ENCODE results near the gene ZSCAN18. TPM values are rescaled to one million over a fixed set of nuclear protein-coding genes. Genes with fewer than 3 reads are reported as not detected.

ZSCAN18 gene
- total RNA-seq, 1 donor from 2014 or later: 31.8 TPM

DNA sequence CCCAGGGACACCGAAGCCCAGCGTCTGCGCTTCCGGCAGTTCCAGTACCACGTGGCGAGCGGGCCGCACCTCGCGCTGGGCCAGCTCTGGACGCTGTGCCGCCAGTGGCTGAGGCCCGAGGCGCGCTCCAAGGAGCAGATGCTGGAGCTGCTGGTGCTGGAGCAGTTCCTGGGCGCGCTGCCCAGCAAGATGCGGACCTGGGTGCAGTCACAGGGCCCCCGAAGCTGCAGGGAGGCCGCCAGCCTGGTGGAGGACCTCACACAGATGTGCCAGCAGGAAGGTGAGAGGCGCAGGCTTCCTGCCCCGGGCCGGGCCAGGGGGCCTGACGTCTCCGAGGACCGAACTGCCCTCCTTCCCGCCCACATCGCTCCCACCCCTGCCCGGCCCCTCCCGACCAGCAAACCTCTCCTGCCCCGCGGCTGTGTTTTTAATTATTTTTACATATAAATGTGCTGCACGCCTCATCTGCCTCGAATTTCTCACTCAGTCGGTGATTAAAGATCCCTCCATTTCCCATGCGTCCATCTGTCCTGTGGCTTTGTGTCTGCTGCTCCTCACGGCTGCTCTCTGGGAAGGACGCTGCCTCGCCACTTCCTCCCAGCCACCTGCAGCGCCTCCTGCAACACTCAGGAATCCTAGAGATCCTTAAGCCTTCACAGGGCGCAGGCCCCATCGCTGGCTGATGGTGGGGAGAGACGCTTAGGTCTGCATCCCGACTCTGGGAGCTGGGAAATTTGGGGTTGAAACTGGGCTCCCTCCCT lies 59.9 kb downstream of the ZSCAN18 start:
- Mint-ChIP-seq H3K36me3 (ENCODE audit: low read depth, unreplicated experiment) (no peaks in the 10 kb centered on the region), H3K27me3 (ENCODE audit: low read depth, unreplicated experiment) (no peaks in the 10 kb centered on the region), H3K4me1 (ENCODE audit: low read depth, unreplicated experiment) (no peaks in the 10 kb centered on the region), H3K4me3 (ENCODE audit: unreplicated experiment) (no peak overlapping the region), H3K27ac (ENCODE audit: unreplicated experiment) (no peak overlapping the region), H3K9me3 (ENCODE audit: unreplicated experiment) (peaks cover 31% of the 10 kb centered on the region)
- Histone ChIP-seq H3K4me3 (ENCODE audit: insufficient read depth, low read depth, low read length) (no peak overlapping the region), H3K4me2 (ENCODE audit: low read length) (no peak overlapping the region), H3K27ac (ENCODE audit: low read depth, low read length) (no peak overlapping the region), H4K20me1 (ENCODE audit: insufficient read depth, low read length) (no peaks in the 10 kb centered on the region), H3K79me2 (ENCODE audit: insufficient read depth, low read length) (no peaks in the 10 kb centered on the region), H2AFZ (ENCODE audit: low read depth, low read length) (no peak overlapping the region), H3K4me1 (ENCODE audit: insufficient read depth, low read length) (no peaks in the 10 kb centered on the region), H3K9me3 (ENCODE audit: insufficient read depth, low read depth, low read length) (peaks cover 5% of the 10 kb centered on the region), H3K36me3 (ENCODE audit: insufficient read depth, low read length) (no peaks in the 10 kb centered on the region), H3K9ac (ENCODE audit: low read length) (no peak overlapping the region), H3K27me3 (ENCODE audit: insufficient read depth, low read length) (no peaks in the 10 kb centered on the region)
- TF ChIP-seq EZH2 (IDR thresholded peaks at IDR 0.05; ENCODE audit: insufficient read depth, low read length): no peak
- TF ChIP-seq, protein P1, sequence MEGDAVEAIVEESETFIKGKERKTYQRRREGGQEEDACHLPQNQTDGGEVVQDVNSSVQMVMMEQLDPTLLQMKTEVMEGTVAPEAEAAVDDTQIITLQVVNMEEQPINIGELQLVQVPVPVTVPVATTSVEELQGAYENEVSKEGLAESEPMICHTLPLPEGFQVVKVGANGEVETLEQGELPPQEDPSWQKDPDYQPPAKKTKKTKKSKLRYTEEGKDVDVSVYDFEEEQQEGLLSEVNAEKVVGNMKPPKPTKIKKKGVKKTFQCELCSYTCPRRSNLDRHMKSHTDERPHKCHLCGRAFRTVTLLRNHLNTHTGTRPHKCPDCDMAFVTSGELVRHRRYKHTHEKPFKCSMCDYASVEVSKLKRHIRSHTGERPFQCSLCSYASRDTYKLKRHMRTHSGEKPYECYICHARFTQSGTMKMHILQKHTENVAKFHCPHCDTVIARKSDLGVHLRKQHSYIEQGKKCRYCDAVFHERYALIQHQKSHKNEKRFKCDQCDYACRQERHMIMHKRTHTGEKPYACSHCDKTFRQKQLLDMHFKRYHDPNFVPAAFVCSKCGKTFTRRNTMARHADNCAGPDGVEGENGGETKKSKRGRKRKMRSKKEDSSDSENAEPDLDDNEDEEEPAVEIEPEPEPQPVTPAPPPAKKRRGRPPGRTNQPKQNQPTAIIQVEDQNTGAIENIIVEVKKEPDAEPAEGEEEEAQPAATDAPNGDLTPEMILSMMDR (IDR thresholded peaks at IDR 0.05; ENCODE audit: insufficient read depth, low read depth, low read length): no peak
- no peak for DNase-seq (ENCODE audit: low read depth)
- FAIRE-seq: no peak

DNA sequence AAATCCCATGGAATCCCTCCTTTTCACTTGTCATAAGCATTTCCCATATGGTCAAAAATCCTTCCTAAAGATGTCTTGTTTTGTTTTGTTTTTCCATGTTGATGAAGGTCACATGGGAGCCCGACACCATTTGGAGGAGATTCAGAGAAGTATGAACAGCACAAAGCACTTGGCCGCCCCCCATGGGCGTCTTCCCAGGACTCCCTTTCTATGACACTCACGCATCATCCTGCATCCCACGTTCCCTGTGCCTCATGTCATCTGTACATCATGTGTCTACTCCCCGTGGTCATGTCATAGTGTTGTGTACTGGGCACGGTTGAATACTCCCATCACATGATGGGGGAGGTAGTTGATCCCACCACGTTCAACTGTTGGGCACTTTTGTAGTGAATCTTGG lies 62.2 kb downstream of the ZSCAN18 start:
- TF ChIP-seq, protein P1 (IDR thresholded peaks at IDR 0.05; ENCODE audit: insufficient read depth, low read depth, low read length): no peak
- no peak for TF ChIP-seq EZH2 (IDR thresholded peaks at IDR 0.05; ENCODE audit: insufficient read depth, low read length)
- Mint-ChIP-seq H3K36me3 (ENCODE audit: low read depth, unreplicated experiment) (no peaks in the 10 kb centered on the region), H3K4me1 (ENCODE audit: low read depth, unreplicated experiment) (no peaks in the 10 kb centered on the region), H3K9me3 (ENCODE audit: unreplicated experiment) (peaks cover 27% of the 10 kb centered on the region), H3K27me3 (ENCODE audit: low read depth, unreplicated experiment) (no peaks in the 10 kb centered on the region), H3K4me3 (ENCODE audit: unreplicated experiment) (no peak overlapping the region), H3K27ac (ENCODE audit: unreplicated experiment) (no peak overlapping the region)
- H3K4me1 ChIP-seq (ENCODE audit: insufficient read depth, low read length): no peaks in the 10 kb centered on the region
- no peak overlapping the region for H2AFZ ChIP-seq (ENCODE audit: low read depth, low read length)
- no peak overlapping the region for H3K9ac ChIP-seq (ENCODE audit: low read length)
- DNase-seq (ENCODE audit: low read depth) (no peak), FAIRE-seq (no peak)
- H3K27ac ChIP-seq (ENCODE audit: low read depth, low read length): no peak overlapping the region
- H3K27me3 ChIP-seq (ENCODE audit: insufficient read depth, low read length): no peaks in the 10 kb centered on the region
- no peaks in the 10 kb centered on the region for H3K36me3 ChIP-seq (ENCODE audit: insufficient read depth, low read length)
- H3K4me2 ChIP-seq (ENCODE audit: low read length): no peak overlapping the region
- peaks cover 10% of the 10 kb centered on the region for H3K9me3 ChIP-seq (ENCODE audit: insufficient read depth, low read depth, low read length)
- H3K79me2 ChIP-seq (ENCODE audit: insufficient read depth, low read length): no peaks in the 10 kb centered on the region
- no peaks in the 10 kb centered on the region for H4K20me1 ChIP-seq (ENCODE audit: insufficient read depth, low read length)
- H3K4me3 ChIP-seq (ENCODE audit: insufficient read depth, low read depth, low read length): no peak overlapping the region

DNA sequence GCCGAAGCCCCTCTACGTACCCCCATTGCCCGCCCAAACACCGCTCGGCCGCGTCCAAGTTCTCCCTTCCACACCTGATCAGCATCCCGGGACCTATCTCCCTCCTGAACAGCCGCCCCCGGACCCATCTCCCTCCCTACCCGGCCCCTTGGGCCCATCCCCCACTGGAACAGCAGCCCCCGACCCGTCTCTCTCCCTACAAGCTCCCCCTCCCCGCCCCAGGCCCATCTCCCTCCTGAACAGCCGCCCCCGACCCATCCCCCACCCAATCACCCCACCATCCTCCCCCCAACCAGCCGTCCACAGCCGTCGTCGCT lies 63.6 kb downstream of the ZSCAN18 start:
- Histone ChIP-seq H3K79me2 (ENCODE audit: insufficient read depth, low read length) (no peaks in the 10 kb centered on the region), H2AFZ (ENCODE audit: low read depth, low read length) (no peak overlapping the region), H3K36me3 (ENCODE audit: insufficient read depth, low read length) (no peaks in the 10 kb centered on the region), H3K9ac (ENCODE audit: low read length) (no peak overlapping the region), H3K4me1 (ENCODE audit: insufficient read depth, low read length) (no peaks in the 10 kb centered on the region), H4K20me1 (ENCODE audit: insufficient read depth, low read length) (no peaks in the 10 kb centered on the region), H3K9me3 (ENCODE audit: insufficient read depth, low read depth, low read length) (peaks cover 10% of the 10 kb centered on the region), H3K4me3 (ENCODE audit: insufficient read depth, low read depth, low read length) (no peak overlapping the region), H3K27ac (ENCODE audit: low read depth, low read length) (no peak overlapping the region), H3K4me2 (ENCODE audit: low read length) (peak overlapping the region; percentile 57), H3K27me3 (ENCODE audit: insufficient read depth, low read length) (no peaks in the 10 kb centered on the region)
- no peaks in the 10 kb centered on the region for H3K36me3 Mint-ChIP-seq (ENCODE audit: low read depth, unreplicated experiment)
- no peak overlapping the region for H3K27ac Mint-ChIP-seq (ENCODE audit: unreplicated experiment)
- no peaks in the 10 kb centered on the region for H3K4me1 Mint-ChIP-seq (ENCODE audit: low read depth, unreplicated experiment)
- DNase-seq (ENCODE audit: low read depth) (no peak), FAIRE-seq (no peak)
- H3K4me3 Mint-ChIP-seq (ENCODE audit: unreplicated experiment): no peak overlapping the region
- TF ChIP-seq EZH2 (IDR thresholded peaks at IDR 0.05; ENCODE audit: insufficient read depth, low read length): no peak
- TF ChIP-seq, protein P1 (IDR thresholded peaks at IDR 0.05; ENCODE audit: insufficient read depth, low read depth, low read length): no peak
- no peaks in the 10 kb centered on the region for H3K27me3 Mint-ChIP-seq (ENCODE audit: low read depth, unreplicated experiment)
- H3K9me3 Mint-ChIP-seq (ENCODE audit: unreplicated experiment): peaks cover 24% of the 10 kb centered on the region

All from astrocyte (in vitro differentiated cells and primary cell).